Activated CD4-positive, alpha-beta T cell treated with anti-CD3 and anti-CD28 coated beads, Interleukin-2, amount 50 U/mL, for 1 hour (primary cell): ENCODE measurements around the gene YY2.
"Not testable (repeated sequence)": the region's sequence is repeated elsewhere in the genome, so short reads cannot be mapped to it uniquely, and the experiment has no call there.

Experiments used
- DNase-seq: peaks from one replicate; pipeline ENCODE4 v3.0.0-alpha.2; 2020

The YY2 gene

DNA sequence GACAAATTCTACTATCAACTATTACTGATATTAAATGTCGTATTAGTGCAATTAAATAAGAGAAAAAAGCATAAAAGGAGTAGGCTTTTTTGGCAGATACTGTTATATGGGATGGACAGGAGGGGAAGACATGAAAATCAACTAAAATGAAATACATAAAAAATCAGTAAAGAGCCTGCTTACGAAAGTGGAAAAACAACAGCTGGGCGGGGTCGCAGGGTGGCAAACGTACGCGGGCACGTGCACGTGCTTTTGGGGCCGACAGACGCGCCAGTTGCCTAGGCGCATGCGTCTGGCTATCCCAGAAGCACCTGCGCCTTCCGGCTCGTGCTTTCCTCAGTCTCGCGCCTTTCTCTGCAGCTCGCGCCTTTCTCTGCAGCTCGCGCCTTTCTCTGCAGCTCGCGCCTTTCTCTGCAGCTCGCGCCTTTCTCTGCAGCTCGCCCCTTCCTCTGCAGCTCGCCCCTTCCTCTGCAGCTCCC is at the start of gene YY2:
TSS of gene YY2 (plus strand) at position 51 of the 479 bp plus-strand sequence. CDS start 498 bp downstream, outside the sequence.
- DNase-seq: no peak

DNA sequence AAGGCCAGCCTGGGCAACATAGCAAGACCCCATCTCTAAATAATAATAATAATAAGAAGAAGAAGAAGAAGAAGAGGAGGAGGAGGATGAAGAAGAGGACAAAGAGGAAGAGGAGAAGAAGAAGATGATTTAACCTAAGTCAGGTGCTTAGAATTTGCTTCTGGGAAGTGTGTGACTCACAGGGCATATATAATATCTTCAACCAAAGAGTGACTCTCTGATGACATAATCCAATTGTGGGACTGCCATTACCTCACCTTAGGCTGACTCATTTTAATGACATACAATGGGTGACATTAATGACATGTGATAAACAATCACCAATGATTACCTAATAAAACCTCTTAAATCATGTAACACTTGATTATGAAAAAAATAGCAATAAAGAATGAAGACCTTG is 49.1 kb upstream of the YY2 start:
- no peak for DNase-seq

DNA sequence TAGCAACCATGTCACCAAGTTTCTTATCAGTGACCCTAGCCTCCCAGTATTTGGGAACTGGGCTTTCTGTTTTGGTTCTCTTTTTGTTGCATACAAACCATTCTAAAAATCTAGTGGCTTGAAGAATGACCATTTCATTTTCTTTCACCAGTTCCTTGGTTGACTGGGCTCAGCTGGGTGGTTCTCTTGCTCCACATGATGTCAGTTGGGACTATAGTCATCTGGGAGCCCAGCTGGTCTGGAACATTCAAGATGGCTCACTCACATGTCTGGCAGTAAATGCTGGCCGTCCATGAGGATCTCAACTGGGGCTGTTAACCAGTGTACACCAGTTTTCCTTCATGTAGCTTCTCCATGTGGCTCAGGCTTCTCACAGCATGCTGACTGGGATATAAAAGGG is 44.0 kb upstream of the YY2 start:
- DNase-seq: no peak

DNA sequence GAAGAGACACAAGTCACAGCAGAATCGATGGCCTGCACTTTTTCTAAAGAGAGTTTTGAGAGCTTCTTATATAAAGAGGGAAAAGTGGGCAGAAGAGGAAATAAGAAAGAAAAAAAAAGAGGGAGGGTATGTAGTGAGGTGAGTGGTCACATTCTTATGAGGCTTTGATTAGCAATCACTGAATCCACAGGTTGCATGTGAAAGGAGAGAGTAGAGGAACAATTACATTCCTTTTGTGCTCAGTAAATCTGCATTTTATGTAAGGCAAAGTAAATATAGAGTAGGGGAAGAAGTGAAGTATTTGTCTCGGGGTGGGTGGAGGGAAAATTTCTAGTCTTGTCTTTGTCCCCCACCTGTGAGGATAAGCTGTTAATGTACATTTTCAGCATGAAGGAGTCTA is 43.2 kb upstream of the YY2 start:
- DNase-seq: no peak

DNA sequence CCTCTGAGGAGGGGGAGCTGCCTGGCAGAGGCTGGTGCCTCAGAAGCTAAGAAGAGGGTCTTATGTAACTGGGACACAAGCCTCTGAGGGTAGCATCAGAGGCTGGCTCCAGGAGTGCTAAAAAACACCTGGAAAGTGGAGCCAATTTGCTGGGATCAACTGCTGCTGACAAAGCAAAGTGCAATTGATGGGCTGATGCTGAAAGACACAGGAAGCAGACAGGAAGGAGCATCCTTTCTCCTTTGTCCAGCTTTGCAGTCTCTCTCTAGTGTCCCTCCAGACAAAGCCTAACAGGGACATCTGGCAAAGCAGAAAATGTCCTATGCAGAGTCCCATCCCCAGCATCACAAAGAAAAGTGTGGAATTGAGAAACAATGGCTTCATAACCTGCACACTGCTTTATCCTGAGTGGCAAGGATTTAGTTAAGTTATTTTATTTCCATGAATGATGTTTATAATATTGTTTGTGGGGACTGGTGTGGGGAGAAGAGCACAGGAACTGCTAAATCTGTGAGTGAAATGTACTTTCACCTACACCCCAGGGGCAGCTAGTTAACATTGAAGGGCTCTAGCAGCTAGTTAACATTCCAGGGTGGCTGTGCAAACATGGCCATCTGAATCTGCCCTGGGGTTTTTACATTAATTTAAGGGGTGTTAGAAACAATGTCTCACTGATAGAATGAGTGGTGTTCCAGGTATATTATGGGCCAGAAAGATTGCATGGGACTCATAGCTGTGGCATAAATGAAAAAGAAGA is 42.0 kb upstream of the YY2 start:
- DNase-seq: no peak

DNA sequence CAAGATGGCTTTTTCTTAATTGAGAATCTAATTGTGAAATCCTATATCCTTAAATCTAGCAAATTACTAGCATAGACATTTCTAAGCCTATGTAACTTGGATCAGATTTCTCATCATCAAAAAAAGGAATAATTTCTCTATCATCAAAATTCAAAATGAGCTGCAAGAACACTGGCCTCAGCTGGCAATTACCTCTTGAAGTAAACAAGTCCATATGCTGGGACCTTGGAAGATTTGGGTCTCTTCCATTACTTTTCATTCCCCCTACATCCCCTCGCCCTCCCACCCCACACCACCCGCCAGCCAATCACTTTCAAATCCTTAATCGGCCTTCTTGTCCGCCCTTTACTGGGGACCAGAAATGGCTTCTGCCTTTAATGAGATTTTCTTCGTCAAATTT is 39.7 kb upstream of the YY2 start:
- DNase-seq: no peak

DNA sequence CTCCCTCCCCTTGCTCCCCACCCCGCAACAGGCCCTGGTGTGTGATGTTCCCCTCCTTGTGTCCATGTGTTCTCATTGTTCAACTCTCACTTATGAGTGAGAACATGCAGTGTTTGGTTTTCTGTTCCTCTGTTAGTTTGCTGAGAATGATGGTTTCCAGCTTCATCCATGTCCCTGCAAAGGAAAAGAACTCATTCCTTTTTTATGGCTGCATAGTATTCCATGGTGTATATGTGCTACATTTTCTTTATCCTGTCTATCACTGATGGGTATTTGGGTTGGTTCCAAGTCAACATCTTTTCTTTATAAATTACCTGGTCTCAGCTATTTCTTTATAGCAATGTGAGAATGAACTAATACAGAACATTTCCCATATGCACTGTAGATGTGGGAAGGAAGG is 35.6 kb upstream of the YY2 start:
- DNase-seq: not testable (repeated sequence)

DNA sequence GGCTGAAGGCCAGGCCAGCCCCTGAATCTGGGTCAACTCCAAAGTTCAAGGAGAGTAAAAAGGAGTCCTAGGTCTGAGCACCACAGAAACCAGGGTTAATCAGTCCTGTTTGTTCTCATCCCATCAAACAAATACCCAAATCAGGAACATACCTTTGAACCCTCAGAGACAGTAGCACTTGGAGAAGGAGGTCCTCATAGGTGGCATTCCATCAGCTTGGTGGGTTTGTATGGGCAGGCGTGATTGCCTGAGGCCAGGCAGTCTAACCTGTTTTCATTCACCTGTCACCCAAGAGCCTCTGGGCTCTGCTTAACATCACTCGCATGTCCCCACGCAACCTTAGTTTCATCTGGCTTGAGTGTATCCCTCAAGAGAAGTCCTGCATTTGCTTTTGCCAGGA is 33.9 kb upstream of the YY2 start:
- no peak for DNase-seq

DNA sequence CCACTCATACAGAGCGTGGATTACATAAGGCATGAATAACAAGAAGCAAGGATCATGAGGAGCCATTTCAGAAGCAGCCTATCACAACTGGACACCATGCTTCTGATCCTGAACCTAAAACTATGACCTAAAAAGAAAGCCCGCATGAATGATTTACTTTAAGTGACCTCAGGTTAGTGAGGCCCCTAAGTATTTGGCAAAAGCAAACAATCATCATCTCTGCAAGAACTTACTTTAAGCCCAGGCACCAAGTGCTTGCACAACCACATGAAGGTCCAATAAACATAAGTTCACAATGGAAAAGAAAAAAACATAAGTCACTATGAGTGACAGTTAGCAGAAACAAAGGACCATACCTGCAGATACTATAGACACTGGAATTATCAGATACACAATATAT is 24.3 kb upstream of the YY2 start:
- no peak for DNase-seq

DNA sequence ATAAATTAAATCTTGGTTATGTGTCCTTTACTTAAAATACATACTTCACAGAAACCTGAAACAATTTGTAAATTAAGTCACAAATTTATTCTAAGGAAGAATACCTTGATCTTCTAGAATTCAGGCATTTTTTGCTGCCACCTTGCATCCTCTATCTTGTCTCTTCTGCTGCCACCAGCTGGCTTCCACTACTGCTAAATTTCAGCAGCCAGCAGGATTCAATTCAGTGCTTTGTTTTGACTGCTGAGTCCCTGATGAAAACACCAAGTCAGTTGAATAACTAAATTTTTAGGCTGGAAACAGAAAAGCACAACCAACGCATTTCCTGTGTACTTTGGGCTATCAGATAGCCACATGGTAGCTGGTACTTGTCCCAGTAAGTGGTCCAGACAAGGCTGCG is 18.7 kb upstream of the YY2 start:
- DNase-seq: no peak

DNA sequence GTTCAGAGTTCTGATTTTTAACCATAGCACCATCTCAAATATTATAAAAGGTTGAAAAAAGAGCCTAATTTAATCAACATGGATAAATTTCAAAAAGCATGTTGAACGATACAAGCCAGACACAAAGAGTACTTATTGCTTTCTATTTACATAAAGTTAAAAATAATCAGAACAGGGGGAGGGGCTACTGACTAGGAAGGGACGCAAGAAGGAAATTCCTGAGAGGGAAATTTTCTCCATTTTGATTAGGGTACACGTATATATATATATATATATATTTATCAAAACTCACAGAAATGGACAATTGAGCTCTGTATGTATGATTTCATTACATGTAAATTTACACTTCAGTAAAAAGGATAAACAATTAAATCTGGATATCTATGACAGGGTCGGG is 16.9 kb upstream of the YY2 start:
- no peak for DNase-seq

DNA sequence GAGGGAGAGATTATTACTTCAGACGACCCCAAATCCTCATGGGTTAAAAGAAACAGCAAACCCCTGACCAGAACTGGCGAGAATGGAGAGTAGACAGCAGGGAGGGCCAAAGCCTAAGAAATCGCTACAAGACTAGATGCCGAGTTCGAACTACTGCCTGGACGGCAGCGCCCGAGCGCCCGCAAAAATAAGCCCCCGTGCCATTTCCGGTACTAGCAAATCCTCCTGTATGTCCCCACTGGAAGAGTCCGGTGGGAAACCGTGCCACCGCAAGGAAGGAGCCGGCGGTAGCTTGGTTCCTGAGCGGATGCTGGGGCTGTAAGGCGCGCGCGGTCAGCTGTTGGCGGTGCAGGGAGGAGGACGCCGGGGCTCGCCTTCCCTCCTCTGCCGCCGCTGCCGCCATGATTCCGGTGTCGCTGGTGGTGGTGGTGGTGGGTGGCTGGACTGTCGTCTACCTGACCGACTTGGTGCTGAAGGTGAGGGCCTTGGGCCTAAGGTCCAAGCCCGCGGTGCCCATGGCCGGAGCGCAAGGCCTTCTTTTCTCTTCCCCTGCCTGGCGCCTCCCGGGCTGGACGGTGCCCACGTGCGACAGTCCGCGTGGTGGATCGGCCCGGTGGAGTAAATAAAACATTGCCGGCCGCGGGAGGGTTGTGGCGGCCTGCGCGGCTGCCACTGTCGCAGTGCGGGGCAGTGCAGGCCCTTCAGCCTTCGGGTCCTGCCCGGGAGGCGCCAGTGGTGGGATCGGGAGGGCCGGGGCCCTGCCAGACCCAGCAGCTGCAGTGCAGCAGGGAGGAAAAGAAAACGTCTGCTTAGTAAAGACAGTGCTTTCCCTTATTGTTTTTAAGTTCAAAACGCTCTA is 16.2 kb upstream of the YY2 start, which contains the start of gene MBTPS2:
TSS of gene MBTPS2 (plus strand) at position 284 of the 859 bp plus-strand sequence. CDS start at position 402, 118 bp downstream.
- peak; percentile 74 for DNase-seq

DNA sequence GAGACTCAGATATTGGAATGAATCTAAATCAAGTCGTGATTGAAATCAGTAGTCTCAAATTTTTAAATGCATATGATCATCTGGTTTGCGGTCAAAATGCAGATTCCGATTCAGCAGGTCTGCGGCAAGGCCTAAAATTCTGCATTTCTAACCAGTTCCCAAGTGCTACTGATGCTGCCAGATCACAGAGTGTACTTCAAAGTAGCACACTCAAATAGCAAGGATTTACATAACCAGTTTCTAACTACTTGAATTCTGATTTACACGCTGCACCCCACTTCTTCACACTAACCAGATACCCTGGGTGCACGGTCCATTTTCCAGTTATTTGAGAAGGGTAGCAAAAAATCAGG is 15.6 kb upstream of the YY2 start:
- no peak for DNase-seq

DNA sequence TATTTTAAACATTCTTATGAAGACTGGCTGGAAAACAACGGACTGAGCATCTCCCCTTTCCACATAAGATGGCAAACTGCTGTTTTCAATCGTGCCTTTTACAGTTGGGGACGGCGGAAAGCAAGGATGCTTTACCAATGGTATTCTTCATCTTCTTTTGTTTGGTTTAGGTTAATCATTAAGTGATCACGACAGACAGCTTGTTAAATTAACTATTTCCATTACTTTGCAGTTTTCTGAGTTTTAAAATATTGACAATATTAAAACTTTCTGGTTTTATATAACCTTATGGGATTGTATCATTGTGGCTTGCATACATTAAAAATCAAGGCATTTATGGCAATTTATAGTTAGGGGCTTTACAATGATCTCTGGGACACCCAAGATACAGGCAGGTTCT is 12.6 kb upstream of the YY2 start:
- DNase-seq: no peak

DNA sequence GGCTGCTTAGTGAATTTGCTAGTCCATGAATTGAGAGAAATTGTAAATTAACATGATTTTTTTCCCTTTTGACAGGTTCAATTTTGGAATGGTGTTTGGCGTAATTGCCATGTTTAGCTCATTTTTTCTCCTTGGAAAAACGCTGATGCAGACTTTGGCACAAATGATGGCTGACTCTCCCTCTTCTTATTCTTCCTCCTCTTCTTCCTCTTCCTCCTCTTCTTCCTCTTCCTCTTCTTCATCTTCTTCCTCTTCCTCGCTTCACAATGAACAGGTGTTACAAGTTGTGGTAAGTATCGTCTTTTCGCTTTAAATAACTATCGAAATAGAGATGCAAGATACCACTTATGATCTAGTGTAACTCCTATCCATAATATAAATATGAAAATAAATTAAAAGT is 10.7 kb upstream of the YY2 start:
- DNase-seq: no peak

DNA sequence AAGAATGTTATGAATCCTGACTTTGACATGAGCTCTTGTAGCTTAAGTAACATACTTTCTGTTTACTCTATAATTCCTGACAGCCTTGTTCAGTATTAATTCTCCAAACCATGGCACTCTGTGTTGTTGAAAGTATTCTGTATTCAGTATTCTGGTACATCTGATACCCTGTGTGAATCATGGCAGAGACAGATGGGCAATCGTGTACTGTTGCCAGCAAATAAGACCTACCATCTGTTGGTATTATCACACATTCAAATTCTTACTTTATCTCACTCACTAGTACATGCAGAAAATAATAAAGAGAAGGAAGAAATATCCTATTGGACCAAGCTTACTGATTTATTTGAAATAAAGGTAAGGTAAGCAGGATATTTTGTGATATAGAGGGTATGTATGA is 8.4 kb upstream of the YY2 start:
- no peak for DNase-seq

DNA sequence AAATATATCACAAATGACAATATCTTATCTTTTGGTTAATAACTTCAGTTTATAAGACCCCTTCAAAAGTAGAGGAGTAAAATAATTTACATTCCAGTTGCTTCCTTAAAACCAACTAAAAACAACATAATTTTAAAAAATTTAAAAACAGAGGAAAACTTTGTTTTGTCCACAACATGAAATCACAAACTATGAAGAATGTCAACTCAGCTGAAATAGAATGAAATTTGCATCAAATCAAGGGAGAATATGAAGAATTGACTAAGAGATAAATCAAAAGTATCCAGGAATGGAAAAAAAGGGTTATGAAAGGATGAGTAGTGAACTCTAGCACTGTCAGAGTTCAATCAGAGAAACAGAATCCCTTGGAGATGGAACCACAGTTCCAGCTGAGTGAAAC is 2.2 kb upstream of the YY2 start:
- DNase-seq: no peak

DNA sequence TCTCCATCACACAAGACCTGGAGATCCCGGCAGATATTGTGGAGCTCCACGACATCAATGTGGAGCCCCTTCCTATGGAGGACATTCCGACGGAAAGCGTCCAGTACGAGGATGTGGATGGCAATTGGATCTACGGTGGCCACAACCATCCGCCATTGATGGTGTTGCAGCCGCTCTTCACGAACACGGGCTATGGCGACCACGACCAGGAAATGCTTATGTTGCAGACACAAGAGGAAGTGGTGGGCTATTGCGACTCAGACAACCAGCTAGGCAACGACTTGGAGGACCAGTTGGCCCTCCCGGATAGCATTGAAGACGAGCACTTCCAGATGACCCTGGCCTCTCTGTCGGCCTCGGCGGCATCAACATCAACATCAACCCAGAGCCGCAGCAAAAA is 717 bp downstream of the YY2 start:
- DNase-seq: no peak

DNA sequence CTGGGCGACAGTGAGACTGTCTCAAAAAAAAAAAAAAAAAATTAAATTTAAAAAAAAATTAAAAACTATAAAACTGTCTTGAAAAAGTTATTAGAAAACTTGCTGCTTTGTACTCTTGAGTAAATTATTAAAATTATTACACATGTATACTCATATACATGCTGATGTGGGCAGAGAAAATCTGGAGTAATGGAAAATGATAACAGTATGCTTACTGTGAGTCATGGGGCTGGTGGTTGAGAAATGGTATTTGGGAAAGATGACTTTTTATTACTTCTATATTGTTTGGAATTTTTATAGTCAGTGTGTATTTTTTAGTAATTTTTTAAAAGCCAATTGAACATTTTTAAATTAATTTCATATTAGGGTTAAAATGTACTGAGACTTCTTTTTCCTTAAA is 7.5 kb downstream of the YY2 start:
- no peak for DNase-seq

DNA sequence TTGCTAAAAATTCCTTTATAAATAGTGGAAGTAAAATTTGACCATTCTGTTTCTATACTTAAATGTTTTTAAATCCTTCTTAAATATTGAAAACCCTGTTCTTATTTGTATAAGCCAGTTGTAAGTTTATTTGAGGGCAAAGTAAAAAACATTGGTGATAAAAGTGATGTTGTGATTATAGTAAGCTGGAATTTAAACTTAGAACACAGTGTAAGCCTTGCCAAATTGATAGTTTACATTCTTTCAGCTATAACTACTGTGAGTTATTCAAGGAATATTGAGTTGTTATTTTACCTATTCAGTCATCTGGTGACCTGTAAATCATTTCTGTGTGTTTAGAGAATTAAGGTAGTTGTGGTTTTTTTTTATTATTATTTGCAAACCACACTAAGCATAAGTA is 9.6 kb downstream of the YY2 start:
- no peak for DNase-seq

DNA sequence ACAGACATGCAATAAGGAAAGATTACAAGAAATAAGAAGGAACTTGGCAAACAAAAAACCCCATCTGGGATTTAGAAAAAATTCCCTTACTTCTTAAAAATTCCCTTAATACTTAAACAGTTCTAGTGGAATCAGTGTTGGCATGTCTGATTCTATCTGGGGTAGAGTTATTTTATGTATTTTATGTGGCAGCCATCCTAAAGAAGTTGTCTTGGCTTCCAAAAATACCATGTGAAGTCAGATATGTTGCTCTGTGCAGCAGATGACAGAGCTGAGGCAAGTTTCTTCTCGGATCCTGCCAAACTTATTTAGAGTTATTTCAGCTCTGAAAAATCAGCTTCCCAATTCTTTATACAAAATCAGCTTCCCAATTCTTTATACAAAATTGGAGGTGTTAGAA is 14.7 kb downstream of the YY2 start:
- no peak for DNase-seq

DNA sequence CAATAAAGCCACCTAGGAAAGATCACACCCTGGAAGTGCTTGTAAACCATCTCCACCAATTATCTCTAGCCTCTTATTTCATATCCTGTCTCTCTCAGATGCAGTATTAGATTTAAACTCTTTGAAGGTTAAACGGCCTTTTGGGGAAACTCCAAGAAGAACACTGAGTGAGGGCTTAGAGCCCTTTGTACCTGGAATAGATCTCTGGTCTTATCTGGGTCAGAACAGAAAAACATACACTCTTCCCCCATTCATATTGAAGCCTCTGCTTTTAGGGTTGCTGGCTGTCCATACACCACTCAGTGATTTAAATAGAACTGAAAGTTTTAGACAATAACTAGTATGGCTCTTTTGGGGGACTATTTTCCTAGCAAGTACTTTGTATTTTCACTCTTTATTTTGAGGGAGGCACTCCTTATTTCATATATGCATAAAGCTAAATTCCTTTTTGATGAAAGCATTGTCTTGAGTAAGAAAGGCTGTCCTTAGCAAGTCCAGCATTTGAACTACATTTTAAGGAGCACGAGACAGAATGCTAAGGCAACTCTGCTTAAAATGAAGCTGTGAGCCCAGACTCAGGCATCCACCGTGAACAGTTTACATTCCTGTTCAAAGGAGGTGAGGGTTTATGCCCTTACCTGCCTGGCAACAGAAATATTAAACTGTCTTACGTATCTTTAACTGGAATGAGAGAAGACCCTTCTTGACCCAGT is 17.4 kb downstream of the YY2 start:
- no peak for DNase-seq

DNA sequence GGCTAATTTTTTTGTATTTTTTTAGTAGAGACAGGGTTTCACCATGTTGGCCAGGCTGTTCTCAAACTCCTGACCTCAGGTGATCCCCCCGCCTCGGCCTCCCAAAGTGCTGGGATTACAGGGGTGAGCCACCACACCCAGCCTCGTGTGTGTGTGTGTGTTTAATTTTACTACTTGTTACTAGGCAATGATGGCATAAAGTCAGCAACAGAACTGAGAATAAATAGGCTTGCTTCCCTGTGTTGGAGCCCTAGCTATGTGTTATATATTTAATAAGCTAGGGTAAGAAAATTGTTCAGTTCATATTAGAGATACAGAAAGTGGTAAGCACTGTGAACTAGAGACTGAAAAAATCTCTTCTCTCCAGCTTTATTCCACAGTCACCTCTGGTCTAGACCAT is 18.4 kb downstream of the YY2 start:
- not testable (repeated sequence) for DNase-seq

DNA sequence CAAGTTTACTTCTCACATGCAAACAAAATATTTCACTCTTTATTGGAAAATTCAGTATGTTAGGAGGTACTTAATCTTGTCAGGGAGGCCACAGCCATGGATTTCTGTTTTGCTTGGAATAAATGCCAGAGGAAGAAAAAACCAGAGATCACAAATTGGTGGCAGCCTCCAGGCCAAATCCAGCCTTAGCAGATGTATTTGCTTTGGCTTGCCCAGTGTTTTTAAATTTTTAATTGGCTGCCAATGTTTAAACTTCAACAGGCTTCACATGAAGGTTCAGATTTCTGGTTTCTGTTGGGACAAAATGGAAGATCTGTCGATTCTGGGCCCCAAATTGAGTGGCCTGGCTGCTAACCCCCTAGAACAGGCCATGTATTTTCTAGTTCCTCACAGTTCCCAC is 19.2 kb downstream of the YY2 start:
- DNase-seq: no peak
